ENCODE data around the gene SMG6. TPM values are rescaled to one million over a fixed set of nuclear protein-coding genes. Genes with fewer than 3 reads are reported as not detected.
A peak's percentile ranks its signal among the peaks of the same experiment; 100 is the strongest.
"Not testable (repeated sequence)": the region's sequence is repeated elsewhere in the genome, so short reads cannot be mapped to it uniquely, and the experiment has no call there.

SMG6 gene
- total RNA-seq, 2 donors from 2014 or later = 48.3 to 51.6 TPM

- H3K4me3 Mint-ChIP-seq = no peak overlapping the region
- DNase-seq (no peak), ATAC-seq (no peak)
- H3K27me3 Mint-ChIP-seq = no peaks in the 10 kb centered on the region
- H3K9me3 ChIP-seq (ENCODE audit: control insufficient read depth, low read length, poor library complexity, severe bottlenecking) = no peaks in the 10 kb centered on the region
- peak overlapping the region; percentile 21 for H3K27ac Mint-ChIP-seq
- H3K4me1 Mint-ChIP-seq = peaks cover 3% of the 10 kb centered on the region
- peaks cover 3% of the 10 kb centered on the region for H3K36me3 Mint-ChIP-seq (ENCODE audit: low read depth)
These were observed 145.2 kb downstream of the SMG6 start for GRCh38 chr17:2158396-2158780.

GRCh38 chr17:2157675-2158395 lies 145.8 kb downstream of the SMG6 start:
- DNase-seq = no peak
- H3K9me3 ChIP-seq (ENCODE audit: control insufficient read depth, low read length, poor library complexity, severe bottlenecking) = no peaks in the 10 kb centered on the region
- Mint-ChIP-seq H3K27me3 (no peaks in the 10 kb centered on the region), H3K4me3 (no peak overlapping the region), H3K36me3 (ENCODE audit: low read depth) (peaks cover 3% of the 10 kb centered on the region), H3K27ac (peak overlapping the region; percentile 21), H3K4me1 (peaks cover 3% of the 10 kb centered on the region)
- no peak for ATAC-seq

- DNase-seq (no peak), ATAC-seq (no peak)
- Mint-ChIP-seq H3K4me1 (peaks cover 3% of the 10 kb centered on the region), H3K27me3 (no peaks in the 10 kb centered on the region), H3K36me3 (ENCODE audit: low read depth) (peaks cover 3% of the 10 kb centered on the region), H3K4me3 (no peak overlapping the region), H3K27ac (no peak overlapping the region)
- H3K9me3 ChIP-seq (ENCODE audit: control insufficient read depth, low read length, poor library complexity, severe bottlenecking) = no peaks in the 10 kb centered on the region
These were observed 146.5 kb downstream of the SMG6 start for GRCh38 chr17:2157081-2157480.

- Mint-ChIP-seq H3K27me3 (no peaks in the 10 kb centered on the region), H3K4me1 (peaks cover 4% of the 10 kb centered on the region), H3K27ac (no peak overlapping the region), H3K4me3 (no peak overlapping the region), H3K36me3 (ENCODE audit: low read depth) (peaks cover 3% of the 10 kb centered on the region)
- H3K9me3 ChIP-seq (ENCODE audit: control insufficient read depth, low read length, poor library complexity, severe bottlenecking) = no peaks in the 10 kb centered on the region
- no peak for ATAC-seq
- DNase-seq = no peak
These were observed 146.9 kb downstream of the SMG6 start for GRCh38 chr17:2156666-2157065.

- Mint-ChIP-seq H3K27me3 (no peaks in the 10 kb centered on the region), H3K4me3 (no peak overlapping the region), H3K4me1 (peaks cover 6% of the 10 kb centered on the region), H3K27ac (peak overlapping the region; percentile 21), H3K36me3 (ENCODE audit: low read depth) (peaks cover 3% of the 10 kb centered on the region)
- no peaks in the 10 kb centered on the region for H3K9me3 ChIP-seq (ENCODE audit: control insufficient read depth, low read length, poor library complexity, severe bottlenecking)
- DNase-seq = no peak
- no peak for ATAC-seq
These were observed 148.0 kb downstream of the SMG6 start for GRCh38 chr17:2155573-2155972.

GRCh38 chr17:2151358-2152033 lies 152.1 kb downstream of the SMG6 start:
- no peaks in the 10 kb centered on the region for H3K9me3 ChIP-seq (ENCODE audit: control insufficient read depth, low read length, poor library complexity, severe bottlenecking)
- Mint-ChIP-seq H3K27me3 (no peaks in the 10 kb centered on the region), H3K36me3 (ENCODE audit: low read depth) (peaks cover 6% of the 10 kb centered on the region), H3K27ac (peak overlapping the region; percentile 14), H3K4me3 (no peak overlapping the region), H3K4me1 (peaks cover 17% of the 10 kb centered on the region)
- ATAC-seq = no peak
- DNase-seq = no peak

- ATAC-seq (no peak), DNase-seq (no peak)
- Mint-ChIP-seq H3K27ac (no peak overlapping the region), H3K27me3 (no peaks in the 10 kb centered on the region), H3K36me3 (ENCODE audit: low read depth) (peaks cover 6% of the 10 kb centered on the region), H3K4me1 (peaks cover 22% of the 10 kb centered on the region), H3K4me3 (no peak overlapping the region)
- H3K9me3 ChIP-seq (ENCODE audit: control insufficient read depth, low read length, poor library complexity, severe bottlenecking) = no peaks in the 10 kb centered on the region
These were observed 152.8 kb downstream of the SMG6 start for GRCh38 chr17:2150806-2151205.

- no peak for DNase-seq
- no peak for ATAC-seq
- no peaks in the 10 kb centered on the region for H3K9me3 ChIP-seq (ENCODE audit: control insufficient read depth, low read length, poor library complexity, severe bottlenecking)
- no peaks in the 10 kb centered on the region for H3K27me3 Mint-ChIP-seq
- no peak overlapping the region for H3K27ac Mint-ChIP-seq
- H3K4me1 Mint-ChIP-seq = peaks cover 20% of the 10 kb centered on the region
- H3K4me3 Mint-ChIP-seq = no peak overlapping the region
- H3K36me3 Mint-ChIP-seq (ENCODE audit: low read depth) = peaks cover 6% of the 10 kb centered on the region
These were observed 153.7 kb downstream of the SMG6 start for GRCh38 chr17:2149934-2150333.

- ATAC-seq = peak; percentile 97
- Mint-ChIP-seq H3K27ac (peak overlapping the region; percentile 79), H3K4me3 (no peak overlapping the region), H3K4me1 (peaks cover 20% of the 10 kb centered on the region), H3K36me3 (ENCODE audit: low read depth) (peaks cover 6% of the 10 kb centered on the region), H3K27me3 (no peaks in the 10 kb centered on the region)
- no peak for DNase-seq
- H3K9me3 ChIP-seq (ENCODE audit: control insufficient read depth, low read length, poor library complexity, severe bottlenecking) = no peaks in the 10 kb centered on the region
These were observed 157.3 kb downstream of the SMG6 start for GRCh38 chr17:2146132-2146871.

GRCh38 chr17:2144701-2145100 lies 158.9 kb downstream of the SMG6 start:
- DNase-seq (no peak), ATAC-seq (no peak)
- no peak overlapping the region for H3K4me3 Mint-ChIP-seq
- H3K36me3 Mint-ChIP-seq (ENCODE audit: low read depth) = peaks cover 6% of the 10 kb centered on the region
- no peaks in the 10 kb centered on the region for H3K9me3 ChIP-seq (ENCODE audit: control insufficient read depth, low read length, poor library complexity, severe bottlenecking)
- no peaks in the 10 kb centered on the region for H3K27me3 Mint-ChIP-seq
- H3K4me1 Mint-ChIP-seq = peaks cover 20% of the 10 kb centered on the region
- H3K27ac Mint-ChIP-seq = peak overlapping the region; percentile 70

- DNase-seq (no peak), ATAC-seq (no peak)
- no peaks in the 10 kb centered on the region for H3K9me3 ChIP-seq (ENCODE audit: control insufficient read depth, low read length, poor library complexity, severe bottlenecking)
- Mint-ChIP-seq H3K4me1 (peaks cover 19% of the 10 kb centered on the region), H3K4me3 (no peak overlapping the region), H3K36me3 (ENCODE audit: low read depth) (peaks cover 3% of the 10 kb centered on the region), H3K27ac (no peak overlapping the region), H3K27me3 (no peaks in the 10 kb centered on the region)
These were observed 160.3 kb downstream of the SMG6 start for GRCh38 chr17:2143332-2143731.

GRCh38 chr17:2142682-2143081 lies 160.9 kb downstream of the SMG6 start:
- H3K9me3 ChIP-seq (ENCODE audit: control insufficient read depth, low read length, poor library complexity, severe bottlenecking); H3K4me3 Mint-ChIP-seq; DNase-seq; H3K36me3 Mint-ChIP-seq (ENCODE audit: low read depth); H3K27ac Mint-ChIP-seq; ATAC-seq; H3K27me3 Mint-ChIP-seq: not testable (repeated sequence)
- H3K4me1 Mint-ChIP-seq = peaks cover 25% of the 10 kb centered on the region

GRCh38 chr17:2140683-2141082 lies 162.9 kb downstream of the SMG6 start:
- no peaks in the 10 kb centered on the region for H3K9me3 ChIP-seq (ENCODE audit: control insufficient read depth, low read length, poor library complexity, severe bottlenecking)
- Mint-ChIP-seq H3K4me3 (no peak overlapping the region), H3K27ac (no peak overlapping the region), H3K27me3 (no peaks in the 10 kb centered on the region), H3K4me1 (peaks cover 16% of the 10 kb centered on the region), H3K36me3 (ENCODE audit: low read depth) (peaks cover 3% of the 10 kb centered on the region)
- DNase-seq (no peak), ATAC-seq (no peak)

Measured in T-helper 17 cell (primary cell).